Fibroblast of lung (primary cell): ENCODE results near the gene EXO1. TPM values are rescaled to one million over a fixed set of nuclear protein-coding genes. Genes with fewer than 3 reads are reported as not detected.
A peak's percentile ranks its signal among the peaks of the same experiment; 100 is the strongest.

Source experiments
- DNase-seq, 2 donors: peaks; one replicate each; pipeline versions ENCODE4 v3.0.0 to v3.0.0-alpha.2; 2010; ENCODE audit warnings: low read depth in 2 of 2
- H2AFZ ChIP-seq: 2 replicates; pipeline ENCODE4 v1.5.1; 2012; ENCODE audit warnings: low read length, control low read depth, inconsistent platforms
- H3K27ac ChIP-seq: 2 replicates; pipeline ENCODE4 v1.5.1; 2011; ENCODE audit warnings: low read length, control low read depth; ENCODE audit not compliant: insufficient read depth
- H3K27me3 ChIP-seq: 2 replicates; pipeline ENCODE4 v1.5.1; 2011; ENCODE audit warnings: mild to moderate bottlenecking, low read length; ENCODE audit not compliant: control insufficient read depth, insufficient read depth
- H3K36me3 ChIP-seq: 2 replicates; pipeline ENCODE4 v1.5.1; 2011; ENCODE audit warnings: low read length; ENCODE audit not compliant: control insufficient read depth, insufficient read depth
- H3K4me1 ChIP-seq: 2 replicates; pipeline ENCODE4 v1.5.1; 2011; ENCODE audit warnings: low read length; ENCODE audit not compliant: control insufficient read depth, insufficient read depth; ENCODE audit errors: extremely low read depth
- H3K4me2 ChIP-seq: 2 replicates; pipeline ENCODE4 v1.5.1; 2011; ENCODE audit warnings: low read length, control low read depth; ENCODE audit not compliant: insufficient read depth; ENCODE audit errors: extremely low read depth
- H3K4me3 ChIP-seq, 4 experiments: fragments of 200-600 bp in 1 of 4; sonication (generic) in 1 of 4; replicated peaks in 1 of 4; 2 replicates each; pipeline ENCODE4 v1.5.1; 2011 to 2016; ENCODE audit warnings: low read length in 4 of 4, low read depth in 3 of 4, mild to moderate bottlenecking in 3 of 4, control low read depth in 2 of 4, inconsistent platforms in 1 of 4, mixed read lengths in 1 of 4; ENCODE audit not compliant: insufficient read depth in 1 of 4; ENCODE audit errors: control extremely low read depth in 1 of 4
- H3K79me2 ChIP-seq: 2 replicates; pipeline ENCODE4 v1.5.1; 2012; ENCODE audit warnings: mild to moderate bottlenecking, low read length, inconsistent platforms; ENCODE audit not compliant: control insufficient read depth, insufficient read depth
- H3K9ac ChIP-seq: 2 replicates; pipeline ENCODE4 v1.5.1; 2011; ENCODE audit warnings: mild to moderate bottlenecking, low read length, control low read depth; ENCODE audit not compliant: insufficient read depth
- H3K9me3 ChIP-seq: 2 replicates; pipeline ENCODE4 v1.5.1; 2012; ENCODE audit warnings: low read depth, low read length; ENCODE audit not compliant: control insufficient read depth, insufficient read depth
- H4K20me1 ChIP-seq: 2 replicates; pipeline ENCODE4 v1.5.1; 2011; ENCODE audit warnings: low read length; ENCODE audit not compliant: control insufficient read depth, insufficient read depth; ENCODE audit errors: extremely low read depth
- CTCF ChIP-seq, 2 donors: IDR thresholded peaks in 1 of 2; conservative IDR thresholded peaks in 1 of 2; 1 replicate in 1 of 2; 2 replicates in 1 of 2; pipeline ENCODE4 v1.5.1; 2011 to 2012; ENCODE audit warnings: low read length in 2 of 2, control low read depth in 1 of 2, inconsistent platforms in 1 of 2, low read depth in 1 of 2, mild to moderate bottlenecking in 1 of 2
- EZH2 ChIP-seq: IDR thresholded peaks from 2 replicates; pipeline ENCODE4 v1.5.1; 2012; ENCODE audit warnings: low read length, control low read depth, mild to moderate bottlenecking; ENCODE audit errors: missing control alignments
- polyA plus RNA-seq, 2 donors: library from polyadenylated mRNA; depleted of rRNA in 1 of 2; stranded (reverse) in 1 of 2; unstranded in 1 of 2; fragments of >200 nt; gene quantifications; 2 replicates each; pipeline ENCODE4 v1.2.1, GENCODE V29; 2011 to 2012; ENCODE audit warnings: missing spikeins in 1 of 2
- total RNA-seq: library from RNA; depleted of rRNA; stranded (reverse); fragments of >200 nt; gene quantifications from 2 replicates; pipeline ENCODE4 v1.2.1, GENCODE V29; 2014

EXO1 gene
- total and polyA plus RNA-seq, 2 donors (not counting 1 experiment from before 2014, with no cell fraction given): 3.0 to 7.2 TPM

DNA sequence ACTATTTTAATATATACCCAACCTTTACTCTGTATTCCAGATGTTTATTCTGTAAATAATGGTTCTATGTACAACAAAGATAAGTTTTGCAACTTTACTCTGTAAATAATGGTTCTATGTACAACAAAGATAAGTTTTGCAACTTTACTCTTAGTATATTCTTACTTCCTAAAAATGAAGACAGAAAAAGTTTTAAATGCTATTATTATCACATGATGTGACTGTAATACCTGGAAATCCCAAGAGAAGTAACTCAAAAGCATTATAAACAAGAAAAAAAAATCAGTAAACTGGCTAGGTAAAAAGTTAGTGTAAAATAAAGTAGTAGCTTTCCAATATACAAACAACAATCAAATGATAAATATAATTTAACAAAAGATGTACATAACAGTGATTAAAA is 18.5 kb upstream of the EXO1 start:
- Histone ChIP-seq H3K79me2 (no peaks in the 10 kb centered on the region), H3K9me3 (no peaks in the 10 kb centered on the region), H3K4me1 (peaks cover 3% of the 10 kb centered on the region), H3K27me3 (no peaks in the 10 kb centered on the region), H3K4me3 (no peak overlapping the region), H3K36me3 (no peaks in the 10 kb centered on the region), H4K20me1 (no peaks in the 10 kb centered on the region), H3K4me2 (no peak overlapping the region), H2AFZ (no peak overlapping the region), H3K9ac (no peak overlapping the region), H3K27ac (no peak overlapping the region)
- no peak for TF ChIP-seq EZH2
- TF ChIP-seq CTCF (conservative IDR thresholded peaks at IDR 0.05 in 1 of 2, IDR thresholded peaks at IDR 0.05 in 1 of 2; ENCODE audit: low read depth in 1 of 2, low read length in 2 of 2): no peak
- DNase-seq: no peak

DNA sequence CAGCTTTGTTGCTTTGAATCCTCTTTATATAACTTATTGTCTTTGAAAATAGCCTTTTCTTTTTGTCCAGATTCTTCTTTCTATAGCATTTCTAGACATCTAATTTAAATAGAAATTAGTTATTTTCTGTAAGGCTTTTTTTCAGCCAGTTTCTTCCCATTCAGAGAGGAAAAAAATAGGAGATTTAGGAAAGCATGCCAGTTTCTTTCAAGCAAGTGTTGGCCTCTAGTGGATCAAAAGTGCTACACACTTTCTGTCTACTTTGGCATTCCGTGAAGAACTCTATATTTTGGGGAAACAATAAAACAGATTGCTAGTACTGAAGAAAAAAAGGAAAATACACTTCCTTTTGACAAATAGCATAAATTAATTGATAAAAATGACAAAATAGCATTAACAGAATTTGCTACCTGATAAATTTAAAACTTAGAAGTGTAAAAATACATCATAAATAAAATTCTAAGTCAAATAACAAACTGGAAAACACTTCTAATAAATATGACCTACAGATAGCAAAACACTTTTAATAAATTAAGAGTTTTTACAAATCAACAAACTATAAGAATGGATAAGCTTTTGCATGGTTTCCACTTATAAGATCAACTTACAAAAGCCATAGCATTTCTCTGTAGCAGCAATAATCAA is 13.1 kb upstream of the EXO1 start:
- Histone ChIP-seq H3K79me2 (no peaks in the 10 kb centered on the region), H3K9ac (no peak overlapping the region), H3K36me3 (no peaks in the 10 kb centered on the region), H3K4me2 (no peak overlapping the region), H3K9me3 (no peaks in the 10 kb centered on the region), H3K27ac (no peak overlapping the region), H2AFZ (no peak overlapping the region), H3K4me1 (peaks cover 10% of the 10 kb centered on the region), H4K20me1 (no peaks in the 10 kb centered on the region), H3K27me3 (no peaks in the 10 kb centered on the region), H3K4me3 (no peak overlapping the region)
- DNase-seq: peak; percentile 59 to 84
- TF ChIP-seq EZH2 (no peak), CTCF (conservative IDR thresholded peaks at IDR 0.05 in 1 of 2, IDR thresholded peaks at IDR 0.05 in 1 of 2; ENCODE audit: low read depth in 1 of 2, low read length in 2 of 2) (peak; percentile 82 to 90)

DNA sequence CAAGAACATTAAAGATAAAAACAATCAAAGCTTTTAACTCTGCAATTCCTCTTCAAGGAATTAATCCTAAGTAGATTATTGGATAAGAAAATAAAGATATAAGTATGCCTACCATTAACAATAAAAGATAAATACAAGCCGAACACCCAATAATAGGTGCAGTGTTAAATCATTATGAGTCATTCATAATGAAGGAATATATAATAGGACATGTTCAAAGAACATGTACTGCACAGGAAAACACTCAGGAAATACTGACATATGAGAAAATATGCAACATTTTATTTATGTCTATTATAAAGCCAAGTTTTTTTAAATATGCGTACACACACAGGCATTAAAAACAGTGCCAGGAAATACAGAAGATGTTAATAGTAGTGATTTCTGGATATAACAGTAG is 11.1 kb upstream of the EXO1 start:
- Histone ChIP-seq H3K27ac (no peak overlapping the region), H3K9ac (no peak overlapping the region), H3K9me3 (no peaks in the 10 kb centered on the region), H3K27me3 (no peaks in the 10 kb centered on the region), H3K36me3 (no peaks in the 10 kb centered on the region), H2AFZ (no peak overlapping the region), H3K79me2 (no peaks in the 10 kb centered on the region), H3K4me2 (no peak overlapping the region), H4K20me1 (no peaks in the 10 kb centered on the region), H3K4me1 (peaks cover 10% of the 10 kb centered on the region), H3K4me3 (no peak overlapping the region)
- no peak for TF ChIP-seq CTCF (conservative IDR thresholded peaks at IDR 0.05 in 1 of 2, IDR thresholded peaks at IDR 0.05 in 1 of 2; ENCODE audit: low read depth in 1 of 2, low read length in 2 of 2)
- TF ChIP-seq EZH2: no peak
- DNase-seq: no peak
